Right renal cortex interstitium (tissue), 3 donors: Measurements from ENCODE around the gene CRYM. TPM values are rescaled to one million over a fixed set of nuclear protein-coding genes. Genes with fewer than 3 reads are reported as not detected.

Experiments used
- polyA plus RNA-seq, 3 donors: library from polyadenylated mRNA; unstranded; fragments of 120-200 nt; gene quantifications; one replicate each; pipeline ENCODE4 v1.2.1, GENCODE V29; 2013; ENCODE audit not compliant: insufficient read length in 3 of 3

Gene CRYM
- polyA plus RNA-seq, 3 donors, result 8.3 to 9.8 (median 8.9) TPM

Other genes starting within 250 kb of the CRYM start
- under 1 TPM; 0.18 to 0.47 (median 0.29) TPM for gene DNAH3, start 127.4 kb downstream of the CRYM start, polyA plus RNA-seq
- 10 to 100 TPM; 23.6 to 28.4 (median 24.4) TPM for gene LDAF1, start 119.6 kb downstream of the CRYM start, polyA plus RNA-seq
- gene ZP2, start 66.7 kb downstream of the CRYM start, polyA plus RNA-seq, result under 1 TPM in 1 of 3 donors, not detected in 2; 0.17 TPM
- 1 to 10 TPM; 4.4 to 5.9 (median 5.4) TPM for gene ANKS4B, start 44.6 kb downstream of the CRYM start, polyA plus RNA-seq